Activated B cell treated with CpG ODN at 0.5 μM for 24 hours (primary cell): ENCODE measurements around the gene CAAP1. TPM values are rescaled to one million over a fixed set of nuclear protein-coding genes. Genes with fewer than 3 reads are reported as not detected.

Experiments used
- ATAC-seq: fragments of 200-7000 bp; cut with Tn5 transposase; one replicate; pipeline ENCODE4 v1.10.0; 2021; ENCODE audit warnings: low read depth, mild to moderate bottlenecking, moderate library complexity
- CTCF ChIA-PET: fragments of 350-600 bp; sonication (Branson Sonifier 250); formaldehyde crosslinking; loops from one replicate; lab custom pipeline; 2021; ENCODE audit warnings: antibody characterized with exemption; lab: Charles Lee
- POLR2A ChIA-PET: fragments of 350-600 bp; sonication (Branson Sonifier 250); formaldehyde crosslinking; loops from one replicate; lab custom pipeline; 2021; ENCODE audit warnings: antibody characterized with exemption; lab: Charles Lee
- DNase-seq: peaks from one replicate; pipeline ENCODE4 v3.0.0; 2022
- H3K27ac Mint-ChIP-seq: one replicate; pipeline ENCODE4 v1.8.0; 2020; ENCODE audit warnings: mixed read lengths
- H3K27me3 Mint-ChIP-seq: one replicate; pipeline ENCODE4 v1.8.0; 2021; ENCODE audit warnings: mixed read lengths
- H3K36me3 Mint-ChIP-seq: one replicate; pipeline ENCODE4 v1.8.0; 2021; ENCODE audit warnings: low read depth, mixed read lengths
- H3K4me1 Mint-ChIP-seq: one replicate; pipeline ENCODE4 v1.8.0; 2021; ENCODE audit warnings: mixed read lengths
- H3K4me3 Mint-ChIP-seq: one replicate; pipeline ENCODE4 v1.8.0; 2020; ENCODE audit warnings: mild to moderate bottlenecking, mixed read lengths
- H3K9me3 Mint-ChIP-seq: one replicate; pipeline ENCODE4 v1.8.0; 2020; ENCODE audit warnings: mixed read lengths
- CTCF ChIP-seq: fragments of 200-600 bp; IDR thresholded peaks from one replicate; pipeline ENCODE4 v1.8.0; 2022; ENCODE audit warnings: antibody characterized with exemption, mild to moderate bottlenecking
- intact Hi-C: fragments of 100-400 bp; cut with micrococcal nuclease; formaldehyde crosslinking; loops from one replicate; pipeline ENCODE4 v1.15.1; 2024
- total RNA-seq: library from RNA; stranded (reverse); gene quantifications from 2 replicates; pipeline ENCODE4 v1.2.3, GENCODE V29; 2022

Gene CAAP1
- total RNA-seq, 1 donor from 2014 or later: 16.6 TPM

- ChIA-PET POLR2A (no interaction called here), CTCF (no interaction called here)
- intact Hi-C loops: no loop called here
- Mint-ChIP-seq H3K9me3 (no peaks in the 10 kb centered on the region), H3K36me3 (no peaks in the 10 kb centered on the region), H3K4me3 (no peak overlapping the region), H3K27ac (no peak overlapping the region), H3K4me1 (no peaks in the 10 kb centered on the region), H3K27me3 (peaks cover 4% of the 10 kb centered on the region)
- ATAC-seq: no peak
- no peak for DNase-seq
- no peak for TF ChIP-seq CTCF
These were observed 81.5 kb downstream of the CAAP1 start for GRCh38 chr9:26811106-26811505.

- no peaks in the 10 kb centered on the region for H3K9me3 Mint-ChIP-seq
- no peak for ATAC-seq
- ChIA-PET CTCF (no interaction called here), POLR2A (no interaction called here)
- peaks cover 4% of the 10 kb centered on the region for H3K27me3 Mint-ChIP-seq
- no peak overlapping the region for H3K27ac Mint-ChIP-seq
- no peaks in the 10 kb centered on the region for H3K36me3 Mint-ChIP-seq
- no peak for DNase-seq
- no peak overlapping the region for H3K4me3 Mint-ChIP-seq
- intact Hi-C loops: no loop called here
- no peaks in the 10 kb centered on the region for H3K4me1 Mint-ChIP-seq
- TF ChIP-seq CTCF: no peak
These were observed 82.8 kb downstream of the CAAP1 start for GRCh38 chr9:26809795-26810194.

GRCh38 chr9:26807161-26807560, 85.4 kb downstream of the CAAP1 start:
- intact Hi-C loops: no loop called here
- Mint-ChIP-seq H3K27ac (no peak overlapping the region), H3K27me3 (peaks cover 10% of the 10 kb centered on the region), H3K36me3 (no peaks in the 10 kb centered on the region), H3K4me3 (no peak overlapping the region), H3K9me3 (no peaks in the 10 kb centered on the region), H3K4me1 (no peaks in the 10 kb centered on the region)
- no peak for ATAC-seq
- POLR2A ChIA-PET: no interaction called here
- CTCF ChIA-PET: no interaction called here
- TF ChIP-seq CTCF: no peak
- no peak for DNase-seq

- DNase-seq (no peak), ATAC-seq (no peak)
- TF ChIP-seq CTCF: no peak
- Mint-ChIP-seq H3K36me3 (no peaks in the 10 kb centered on the region), H3K4me1 (no peaks in the 10 kb centered on the region), H3K9me3 (no peaks in the 10 kb centered on the region), H3K27me3 (peaks cover 8% of the 10 kb centered on the region), H3K27ac (no peak overlapping the region), H3K4me3 (no peak overlapping the region)
- ChIA-PET CTCF (no interaction called here), POLR2A (no interaction called here)
- intact Hi-C loops: no loop called here
These were observed 89.7 kb downstream of the CAAP1 start for GRCh38 chr9:26802921-26803320.

GRCh38 chr9:26801772-26802171, 90.8 kb downstream of the CAAP1 start:
- ChIA-PET POLR2A (no interaction called here), CTCF (no interaction called here)
- Mint-ChIP-seq H3K4me3 (no peak overlapping the region), H3K27ac (no peak overlapping the region), H3K27me3 (peaks cover 8% of the 10 kb centered on the region), H3K4me1 (no peaks in the 10 kb centered on the region), H3K36me3 (no peaks in the 10 kb centered on the region), H3K9me3 (no peaks in the 10 kb centered on the region)
- DNase-seq (no peak), ATAC-seq (no peak)
- no peak for TF ChIP-seq CTCF
- intact Hi-C loops: no loop called here
